ENCODE measurements around the gene CMTR1. TPM values are rescaled to one million over a fixed set of nuclear protein-coding genes. Genes with fewer than 3 reads are reported as not detected.

The CMTR1 gene
- total RNA-seq, 6 experiments from 2014 or later, result 15.6 to 22.3 (median 16.5) TPM

DNA sequence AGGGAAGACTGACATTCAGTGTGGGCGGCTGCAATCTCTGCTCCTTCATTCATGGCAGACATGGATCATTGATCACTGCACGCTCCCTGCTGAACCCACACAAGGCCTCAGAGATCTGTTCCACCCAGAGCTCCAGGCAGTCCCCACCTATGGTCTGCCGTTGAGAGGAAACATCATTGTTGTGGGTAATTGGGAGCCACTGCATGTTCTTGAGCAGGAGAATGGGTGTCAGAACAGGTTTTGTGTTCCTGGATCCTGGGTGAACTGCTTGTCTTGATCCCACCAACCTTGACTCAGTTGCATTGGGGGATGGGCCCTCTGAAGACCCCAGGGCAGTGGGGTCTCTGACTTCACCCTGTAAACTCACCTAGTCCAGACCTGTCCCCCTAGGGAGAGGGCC, 89.8 kb downstream of the CMTR1 start:
- Histone ChIP-seq H3K27ac (no peak overlapping the region), H3K27me3 (no peaks in the 10 kb centered on the region), H3K4me3 (no peak overlapping the region), H3K4me1 (peaks cover 0 to 1% (median 0%) of the 10 kb centered on the region in 4 donors), H3K9me3 (no peaks in the 10 kb centered on the region), H3K36me3 (no peaks in the 10 kb centered on the region)
- intact Hi-C loops (cut with DNase I), result no loop called here
- DNase-seq, result no peak
- no peak for TF ChIP-seq POLR2A (IDR thresholded peaks at IDR 0.05)
- TF ChIP-seq, protein P1, sequence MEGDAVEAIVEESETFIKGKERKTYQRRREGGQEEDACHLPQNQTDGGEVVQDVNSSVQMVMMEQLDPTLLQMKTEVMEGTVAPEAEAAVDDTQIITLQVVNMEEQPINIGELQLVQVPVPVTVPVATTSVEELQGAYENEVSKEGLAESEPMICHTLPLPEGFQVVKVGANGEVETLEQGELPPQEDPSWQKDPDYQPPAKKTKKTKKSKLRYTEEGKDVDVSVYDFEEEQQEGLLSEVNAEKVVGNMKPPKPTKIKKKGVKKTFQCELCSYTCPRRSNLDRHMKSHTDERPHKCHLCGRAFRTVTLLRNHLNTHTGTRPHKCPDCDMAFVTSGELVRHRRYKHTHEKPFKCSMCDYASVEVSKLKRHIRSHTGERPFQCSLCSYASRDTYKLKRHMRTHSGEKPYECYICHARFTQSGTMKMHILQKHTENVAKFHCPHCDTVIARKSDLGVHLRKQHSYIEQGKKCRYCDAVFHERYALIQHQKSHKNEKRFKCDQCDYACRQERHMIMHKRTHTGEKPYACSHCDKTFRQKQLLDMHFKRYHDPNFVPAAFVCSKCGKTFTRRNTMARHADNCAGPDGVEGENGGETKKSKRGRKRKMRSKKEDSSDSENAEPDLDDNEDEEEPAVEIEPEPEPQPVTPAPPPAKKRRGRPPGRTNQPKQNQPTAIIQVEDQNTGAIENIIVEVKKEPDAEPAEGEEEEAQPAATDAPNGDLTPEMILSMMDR (IDR thresholded peaks at IDR 0.05), result no peak
- WGBS (ENCODE audit: insufficient coverage, low coverage, low lambda C conversion rate, missing lambda C conversion rate), result no CpG with 5 or more reads among the region's 3 CpGs
- ATAC-seq, result no peak

- no peaks in the 10 kb centered on the region for H3K9me3 ChIP-seq
- no peaks in the 10 kb centered on the region for H3K4me1 ChIP-seq
- no peaks in the 10 kb centered on the region for H3K27me3 ChIP-seq
- no peak overlapping the region for H3K4me3 ChIP-seq
- ATAC-seq, result no peak
- no peak for DNase-seq
- H3K36me3 ChIP-seq, result no peaks in the 10 kb centered on the region
- TF ChIP-seq POLR2A (IDR thresholded peaks at IDR 0.05), result no peak
- TF ChIP-seq, protein P1 (IDR thresholded peaks at IDR 0.05), result no peak
- no peak overlapping the region for H3K27ac ChIP-seq
- WGBS (ENCODE audit: insufficient coverage, low coverage, low lambda C conversion rate, missing lambda C conversion rate), result 90% methylated on average over 7 of the region's 7 CpGs
- intact Hi-C loops (cut with DNase I), result no loop called here
Observed at GRCh38 chr6:37523412-37523811, 90.4 kb downstream of the CMTR1 start.

DNA sequence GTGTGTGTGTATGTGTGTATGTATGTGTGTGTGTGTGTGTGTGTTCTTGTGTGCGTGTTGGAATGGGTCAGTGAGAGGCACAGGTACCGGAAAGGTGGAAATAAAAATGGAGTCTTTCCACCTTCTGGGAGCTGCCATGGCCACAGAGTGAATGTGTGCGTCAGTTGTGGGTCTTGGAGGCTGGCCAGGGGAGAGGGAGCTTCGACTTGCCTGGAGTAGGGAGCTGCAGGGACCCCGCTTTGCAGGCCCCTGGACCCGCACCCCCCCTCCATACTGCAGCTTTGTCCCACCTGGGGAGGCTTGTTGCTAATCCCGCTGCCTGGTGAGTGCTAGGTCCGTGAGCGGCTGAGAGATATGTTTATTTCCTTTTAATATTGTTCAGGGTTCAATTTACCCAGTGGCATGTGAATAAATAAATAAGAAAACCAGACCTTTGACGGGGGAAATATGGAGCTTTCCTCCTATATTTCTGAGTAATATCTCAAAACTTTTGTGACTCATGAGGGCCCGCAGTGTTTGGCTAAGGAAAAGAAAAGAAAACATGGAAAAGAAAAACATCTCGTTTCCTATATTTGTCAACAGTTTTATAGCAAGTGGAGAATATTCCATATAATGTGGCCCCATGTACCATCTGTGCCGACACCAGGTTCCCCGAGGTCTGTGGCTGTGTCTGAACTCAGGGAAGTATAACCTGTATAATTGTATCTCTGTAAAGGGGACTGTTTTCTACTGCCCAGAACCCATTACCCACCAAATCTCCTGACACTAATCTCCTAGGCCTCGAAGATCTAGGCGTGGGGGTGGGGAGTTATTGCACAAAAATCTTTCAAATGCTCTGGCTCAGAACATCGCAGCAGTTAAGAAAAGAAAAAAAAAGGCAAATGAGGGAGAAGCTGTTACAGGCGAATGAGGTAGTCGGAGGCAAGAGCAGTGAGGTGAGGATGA, 91.3 kb downstream of the CMTR1 start:
- H3K9me3 ChIP-seq, result no peaks in the 10 kb centered on the region
- DNase-seq (no peak), ATAC-seq (no peak)
- no peak overlapping the region for H3K27ac ChIP-seq
- H3K27me3 ChIP-seq, result no peaks in the 10 kb centered on the region
- no peak for TF ChIP-seq POLR2A (IDR thresholded peaks at IDR 0.05)
- TF ChIP-seq, protein P1 (IDR thresholded peaks at IDR 0.05), result no peak
- H3K4me1 ChIP-seq, result no peaks in the 10 kb centered on the region
- intact Hi-C loops (cut with DNase I), result no loop called here
- 70% methylated on average over 14 of the region's 19 CpGs for WGBS (ENCODE audit: insufficient coverage, low coverage, low lambda C conversion rate, missing lambda C conversion rate)
- H3K4me3 ChIP-seq, result no peak overlapping the region
- H3K36me3 ChIP-seq, result no peaks in the 10 kb centered on the region

DNA sequence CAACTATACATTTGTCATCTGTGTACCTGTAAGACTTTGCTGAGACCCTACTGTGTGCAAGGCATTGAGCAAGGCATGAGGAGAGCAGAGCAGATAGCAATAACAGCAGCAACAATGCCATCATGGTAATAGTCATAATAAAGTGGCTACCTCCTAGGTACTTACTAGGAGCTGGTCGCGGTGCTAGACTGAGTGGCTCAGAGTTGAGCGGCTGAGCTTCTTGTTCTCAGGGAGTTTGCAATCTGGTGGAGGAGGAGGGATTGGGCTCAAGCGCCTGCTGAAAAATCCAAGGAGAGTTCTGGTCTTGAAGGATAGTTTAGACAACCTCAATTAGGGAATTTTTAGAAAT, 91.9 kb downstream of the CMTR1 start:
- ATAC-seq, result no peak
- no peaks in the 10 kb centered on the region for H3K9me3 ChIP-seq
- H3K27ac ChIP-seq, result no peak overlapping the region
- no peaks in the 10 kb centered on the region for H3K4me1 ChIP-seq
- TF ChIP-seq POLR2A (IDR thresholded peaks at IDR 0.05), result no peak
- TF ChIP-seq, protein P1 (IDR thresholded peaks at IDR 0.05), result no peak
- 89% methylated on average over 4 of the region's 4 CpGs for WGBS (ENCODE audit: insufficient coverage, low coverage, low lambda C conversion rate, missing lambda C conversion rate)
- H3K27me3 ChIP-seq, result no peaks in the 10 kb centered on the region
- intact Hi-C loops (cut with DNase I), result no loop called here
- H3K36me3 ChIP-seq, result no peaks in the 10 kb centered on the region
- no peak overlapping the region for H3K4me3 ChIP-seq
- no peak for DNase-seq
